ENCODE data around the gene PATL2.
A peak's percentile ranks its signal among the peaks of the same experiment; 100 is the strongest.
"Not testable (repeated sequence)": the region's sequence is repeated elsewhere in the genome, so short reads cannot be mapped to it uniquely, and the experiment has no call there.

The PATL2 gene

GRCh38 chr15:44711096-44711742 is at the start of gene PATL2, which contains the start of gene B2M:
TSS of gene PATL2 (minus strand) at chr15:44711323. CDS start at chr15:44676490, 34,833 bp downstream.
TSS of gene B2M (plus strand) at chr15:44711517. CDS start at chr15:44711547, 30 bp downstream.
- DNase-seq = peak; percentile 91 to 95

GRCh38 chr15:44753345-44753744 is 42.2 kb upstream of the PATL2 start:
- DNase-seq = no peak

- DNase-seq = not testable (repeated sequence)
Observed at GRCh38 chr15:44743454-44743853, 32.3 kb upstream of the PATL2 start.

GRCh38 chr15:44739222-44739847 is 28.2 kb upstream of the PATL2 start:
- DNase-seq = not testable (repeated sequence)

- no peak for DNase-seq
Observed at GRCh38 chr15:44738340-44738984, 27.3 kb upstream of the PATL2 start.

GRCh38 chr15:44736181-44736765 is 25.1 kb upstream of the PATL2 start, which contains the start of gene TRIM69:
TSS of gene TRIM69 (plus strand) at chr15:44736528. CDS start at chr15:44736705, 177 bp downstream.
- DNase-seq = no peak

- no peak for DNase-seq
Observed at GRCh38 chr15:44735482-44736180, 24.5 kb upstream of the PATL2 start.

GRCh38 chr15:44734839-44735481 is 23.8 kb upstream of the PATL2 start:
- no peak for DNase-seq

- peak; percentile 34 to 44 for DNase-seq
Observed at GRCh38 chr15:44729408-44730127, 18.4 kb upstream of the PATL2 start.

- DNase-seq = peak; percentile 85 to 98
Observed at GRCh38 chr15:44728576-44729407, 17.7 kb upstream of the PATL2 start.

GRCh38 chr15:44728232-44728575 is 17.1 kb upstream of the PATL2 start:
- DNase-seq = not testable (repeated sequence)

- DNase-seq = no peak
Observed at GRCh38 chr15:44727485-44728231, 16.5 kb upstream of the PATL2 start.

GRCh38 chr15:44726568-44727484 is 15.7 kb upstream of the PATL2 start:
- DNase-seq = peak in 1 of 2 experiments; percentile 77

- DNase-seq = no peak
Observed at GRCh38 chr15:44726136-44726535, 15.0 kb upstream of the PATL2 start.

- no peak for DNase-seq
Observed at GRCh38 chr15:44722011-44722410, 10.9 kb upstream of the PATL2 start.

GRCh38 chr15:44720460-44721176 is 9.5 kb upstream of the PATL2 start:
- DNase-seq = no peak

GRCh38 chr15:44720000-44720435 is 8.9 kb upstream of the PATL2 start:
- DNase-seq = not testable (repeated sequence)

Measured in stimulated activated CD4-positive, alpha-beta T cell treated with anti-CD3 and anti-CD28 coated beads, Interleukin-4, amount 100 ng/mL, for 4 hours (primary cell).